COLO668 (cell line): Measurements from ENCODE around the gene LRP1-AS.

Source experiments
- DNase-seq: peaks from one replicate; lab custom pipeline; 2025; ENCODE audit not compliant: unreplicated experiment; lab: John Stamatoyannopoulos, UW

The LRP1-AS gene

DNA sequence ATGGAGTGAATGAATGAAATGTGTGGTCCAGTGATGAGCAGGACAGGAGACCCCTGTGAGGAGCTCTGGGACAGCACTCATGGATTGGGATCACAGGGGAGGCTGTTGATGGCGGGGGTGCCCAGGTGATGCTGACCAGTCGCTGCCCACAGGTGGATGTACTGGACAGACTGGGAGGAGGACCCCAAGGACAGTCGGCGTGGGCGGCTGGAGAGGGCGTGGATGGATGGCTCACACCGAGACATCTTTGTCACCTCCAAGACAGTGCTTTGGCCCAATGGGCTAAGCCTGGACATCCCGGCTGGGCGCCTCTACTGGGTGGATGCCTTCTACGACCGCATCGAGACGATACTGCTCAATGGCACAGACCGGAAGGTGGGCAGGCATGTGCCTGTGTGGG, 13.3 kb upstream of the LRP1-AS start:
- no peak for DNase-seq

DNA sequence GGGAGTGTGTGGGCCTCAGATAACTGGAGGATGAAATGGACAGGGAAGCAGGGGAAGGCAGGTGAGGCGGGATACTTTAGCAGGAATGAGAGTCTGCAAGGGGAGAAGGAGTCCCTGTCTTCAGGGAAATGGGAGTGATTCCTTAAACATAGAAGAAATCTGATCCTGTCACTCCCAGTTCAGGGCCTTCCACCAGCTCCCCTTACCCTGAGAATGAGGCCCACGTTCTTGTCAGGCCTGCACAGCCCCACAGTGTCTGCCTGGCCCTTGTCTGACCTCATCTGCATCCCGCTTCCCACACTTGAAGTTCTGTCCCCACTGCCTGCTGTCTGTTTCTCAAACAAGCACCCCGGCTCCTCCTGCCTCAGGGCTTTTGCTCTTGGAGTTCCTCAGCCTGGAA, 12.6 kb upstream of the LRP1-AS start:
- DNase-seq: no peak

DNA sequence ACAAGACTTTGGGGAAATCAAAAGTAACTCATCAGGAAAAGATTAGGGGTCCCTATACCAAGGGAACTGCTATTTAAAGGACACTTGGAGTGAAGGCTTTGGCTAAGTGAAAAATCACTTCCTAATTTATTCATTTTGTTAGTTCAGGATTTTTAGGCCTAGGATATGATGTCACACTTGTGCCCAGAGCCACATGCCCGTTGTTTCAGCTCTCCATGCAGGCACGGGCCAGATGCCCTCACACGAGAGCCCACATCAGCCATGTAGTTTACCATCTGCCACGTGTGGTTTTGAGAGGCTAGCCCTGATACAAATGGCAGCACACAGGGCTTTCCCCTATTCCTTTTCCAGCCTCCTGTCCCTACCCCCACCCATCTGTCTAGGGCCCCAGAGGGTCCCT, 11.9 kb upstream of the LRP1-AS start:
- no peak for DNase-seq

DNA sequence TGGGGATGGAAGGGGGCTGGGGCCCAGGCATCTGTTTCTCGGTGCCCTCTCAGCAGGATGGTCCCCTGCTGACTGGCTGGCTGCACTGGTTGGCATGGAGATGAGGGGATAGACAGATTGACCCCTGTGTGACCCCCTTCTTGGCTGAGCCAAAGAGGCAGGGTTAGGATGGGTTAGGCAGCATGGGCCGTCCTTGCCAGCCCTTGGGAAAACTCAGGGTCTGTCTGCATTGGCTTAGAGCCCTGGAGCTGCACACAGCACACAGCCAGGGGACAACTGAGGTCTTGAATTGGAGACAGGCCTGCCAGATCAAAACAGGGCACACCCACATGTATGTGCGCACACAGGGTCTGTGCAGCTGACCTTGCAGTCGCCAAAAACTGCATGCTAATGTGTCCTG, 11.2 kb upstream of the LRP1-AS start:
- DNase-seq: no peak

DNA sequence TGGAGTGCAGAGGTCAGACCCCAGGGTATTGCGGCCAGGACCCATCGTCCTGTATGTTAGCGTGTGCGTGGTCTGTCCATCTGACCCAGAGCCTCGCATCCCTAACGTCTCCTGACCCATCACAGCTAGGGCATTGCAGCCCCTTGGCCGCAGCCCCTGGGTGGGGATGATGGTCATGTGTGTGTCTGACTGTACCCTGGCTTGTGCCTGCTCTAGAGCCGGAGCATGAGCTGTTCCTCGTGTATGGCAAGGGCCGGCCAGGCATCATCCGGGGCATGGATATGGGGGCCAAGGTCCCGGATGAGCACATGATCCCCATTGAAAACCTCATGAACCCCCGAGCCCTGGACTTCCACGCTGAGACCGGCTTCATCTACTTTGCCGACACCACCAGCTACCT, 10.8 kb upstream of the LRP1-AS start:
- no peak for DNase-seq

DNA sequence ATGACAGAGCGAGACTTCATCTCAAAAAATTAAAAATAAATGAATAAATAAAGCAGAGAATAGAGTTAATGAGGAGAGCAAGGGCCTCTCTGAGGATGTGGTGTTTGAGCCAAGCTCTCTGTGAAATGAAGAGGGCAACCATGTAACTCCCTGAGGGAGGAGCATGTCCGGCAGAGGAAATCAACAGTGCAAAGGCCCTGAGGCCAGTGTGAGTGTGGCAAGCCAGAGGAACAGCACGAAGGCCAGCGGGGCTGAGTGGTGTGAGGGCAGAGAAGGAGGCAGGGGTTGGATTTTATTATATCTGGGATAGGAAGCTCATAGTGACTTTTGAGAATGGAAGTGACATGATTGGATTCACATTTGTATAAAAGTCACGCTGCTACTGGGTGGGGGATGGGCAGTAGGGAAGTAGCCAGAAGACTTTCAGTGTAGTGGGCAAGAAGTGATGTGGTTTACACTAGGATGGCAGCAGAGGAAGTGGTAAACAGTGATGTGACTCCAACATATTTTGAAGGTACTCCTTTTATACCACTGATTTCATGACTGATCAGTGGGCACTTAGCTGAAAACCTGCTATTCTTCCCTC, 10.3 kb upstream of the LRP1-AS start:
- DNase-seq: no peak

DNA sequence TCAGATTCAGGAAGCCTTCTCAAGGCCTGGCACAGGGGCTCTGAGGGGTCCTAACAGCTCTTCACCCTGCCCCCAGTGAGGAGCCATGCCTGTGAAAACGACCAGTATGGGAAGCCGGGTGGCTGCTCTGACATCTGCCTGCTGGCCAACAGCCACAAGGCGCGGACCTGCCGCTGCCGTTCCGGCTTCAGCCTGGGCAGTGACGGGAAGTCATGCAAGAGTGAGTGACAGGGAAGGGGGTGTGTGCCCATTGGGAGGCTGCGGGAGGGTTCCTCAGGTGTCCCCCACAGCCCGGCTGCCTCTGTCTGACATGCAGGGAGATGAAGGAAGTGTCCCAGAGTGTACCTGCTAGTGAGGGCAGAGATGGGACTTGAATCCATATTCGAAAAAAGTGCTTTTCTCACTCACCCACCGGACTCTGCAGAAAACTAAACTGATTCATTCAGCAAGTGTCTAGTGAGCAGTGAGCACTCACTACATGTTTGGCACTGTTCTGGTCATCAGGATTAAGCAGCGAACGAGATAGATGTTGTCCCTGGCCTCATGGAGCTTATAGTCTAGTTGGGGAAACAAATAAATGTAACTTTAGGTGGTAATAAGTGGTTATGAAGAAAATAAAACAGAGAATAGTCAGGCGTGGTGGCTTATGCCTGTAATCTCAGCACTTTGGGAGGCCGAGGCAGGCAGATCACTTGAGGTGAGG, 9.4 kb upstream of the LRP1-AS start:
- DNase-seq: peak; percentile 11

DNA sequence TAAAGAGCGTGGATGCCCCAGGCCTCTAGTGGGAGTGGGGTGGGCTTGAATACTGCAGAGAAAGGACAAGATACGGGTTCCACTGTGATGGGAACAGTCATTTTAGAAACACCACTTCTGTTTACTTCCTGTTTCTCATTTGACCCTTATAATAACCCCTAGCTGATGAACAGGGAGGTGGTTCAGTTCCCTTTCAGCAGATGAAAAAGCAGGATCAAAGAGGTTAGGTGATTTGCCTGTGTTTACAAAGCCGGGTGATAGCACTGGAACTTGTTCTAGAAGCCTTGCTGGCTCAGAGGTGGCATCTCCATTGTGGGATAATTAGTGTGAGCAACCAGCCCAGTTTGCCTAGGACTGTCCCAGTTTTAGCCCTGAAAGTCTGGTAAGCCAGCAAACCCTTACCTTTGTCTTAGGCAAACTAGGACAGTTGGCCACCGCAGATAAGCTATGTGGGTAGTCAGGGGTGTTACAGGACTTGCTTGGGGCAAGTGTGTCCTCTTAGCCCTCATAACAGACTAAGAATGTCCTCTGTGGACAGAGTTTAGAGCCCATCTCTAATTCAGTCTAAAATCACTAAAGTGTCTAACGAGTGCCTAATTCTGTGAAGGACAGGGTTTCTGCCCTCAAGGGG, 7.5 kb upstream of the LRP1-AS start:
- DNase-seq: no peak

DNA sequence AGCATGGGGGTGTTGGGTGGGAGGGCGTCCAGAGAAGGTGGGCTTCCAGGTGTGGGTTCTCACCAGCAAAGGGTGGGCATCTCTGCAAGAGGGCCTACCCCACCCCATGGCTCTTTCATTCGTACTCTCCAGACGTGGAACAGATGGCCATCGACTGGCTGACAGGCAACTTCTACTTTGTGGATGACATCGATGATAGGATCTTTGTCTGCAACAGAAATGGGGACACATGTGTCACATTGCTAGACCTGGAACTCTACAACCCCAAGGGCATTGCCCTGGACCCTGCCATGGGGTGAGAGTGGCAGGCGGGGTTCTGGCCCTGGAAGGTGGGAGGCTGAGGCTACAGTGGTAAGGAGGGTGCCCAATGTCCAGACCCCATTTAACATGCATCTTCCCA, 6.7 kb upstream of the LRP1-AS start:
- no peak for DNase-seq

DNA sequence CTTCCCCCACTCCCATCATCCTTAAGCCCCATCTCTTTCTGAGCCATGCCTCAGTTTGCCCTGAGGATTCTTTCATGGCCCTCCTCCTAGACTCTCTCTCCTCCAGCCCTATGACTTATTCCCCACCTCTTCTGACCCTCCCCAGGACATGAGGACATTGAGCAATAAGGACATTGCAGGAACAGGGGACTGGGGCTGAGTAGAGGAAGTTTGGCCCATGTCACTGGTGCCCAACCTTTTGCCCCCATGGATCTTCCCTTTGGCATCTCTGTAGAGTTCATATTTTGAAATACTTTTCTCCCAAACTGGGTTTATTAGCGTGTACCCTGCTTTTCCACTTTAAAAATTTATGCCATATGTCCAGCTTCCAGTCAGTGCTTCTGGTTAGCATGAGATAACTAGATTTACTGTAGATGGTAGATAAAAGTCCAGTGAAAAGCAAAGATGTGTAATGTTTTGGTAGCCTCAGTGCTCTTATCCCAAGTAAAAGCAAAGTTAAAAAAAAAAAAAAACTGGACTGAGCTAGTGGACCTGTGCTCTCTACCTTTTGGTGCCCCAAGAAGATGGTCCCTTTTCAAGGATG, 6.1 kb upstream of the LRP1-AS start:
- no peak for DNase-seq

DNA sequence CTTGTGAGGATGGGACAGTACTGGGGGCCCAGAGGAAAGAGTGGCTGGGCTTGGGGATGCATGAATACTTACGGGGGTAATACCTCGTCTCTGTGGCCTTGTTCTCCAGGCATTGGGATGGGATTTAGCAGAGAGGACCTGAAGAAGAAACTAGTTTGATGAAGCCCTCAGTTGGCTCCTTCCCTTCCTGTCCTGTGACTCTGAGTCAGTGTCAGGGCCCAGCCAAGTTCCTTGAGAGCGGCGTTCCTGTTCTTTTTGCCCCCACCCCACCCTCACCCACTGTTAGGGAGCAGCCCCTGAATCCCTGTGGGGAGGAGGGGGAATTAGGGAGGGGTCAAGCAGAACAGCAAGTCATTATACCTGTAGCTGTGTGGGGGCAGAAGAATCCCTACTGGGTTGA, 5.2 kb upstream of the LRP1-AS start:
- DNase-seq: no peak

DNA sequence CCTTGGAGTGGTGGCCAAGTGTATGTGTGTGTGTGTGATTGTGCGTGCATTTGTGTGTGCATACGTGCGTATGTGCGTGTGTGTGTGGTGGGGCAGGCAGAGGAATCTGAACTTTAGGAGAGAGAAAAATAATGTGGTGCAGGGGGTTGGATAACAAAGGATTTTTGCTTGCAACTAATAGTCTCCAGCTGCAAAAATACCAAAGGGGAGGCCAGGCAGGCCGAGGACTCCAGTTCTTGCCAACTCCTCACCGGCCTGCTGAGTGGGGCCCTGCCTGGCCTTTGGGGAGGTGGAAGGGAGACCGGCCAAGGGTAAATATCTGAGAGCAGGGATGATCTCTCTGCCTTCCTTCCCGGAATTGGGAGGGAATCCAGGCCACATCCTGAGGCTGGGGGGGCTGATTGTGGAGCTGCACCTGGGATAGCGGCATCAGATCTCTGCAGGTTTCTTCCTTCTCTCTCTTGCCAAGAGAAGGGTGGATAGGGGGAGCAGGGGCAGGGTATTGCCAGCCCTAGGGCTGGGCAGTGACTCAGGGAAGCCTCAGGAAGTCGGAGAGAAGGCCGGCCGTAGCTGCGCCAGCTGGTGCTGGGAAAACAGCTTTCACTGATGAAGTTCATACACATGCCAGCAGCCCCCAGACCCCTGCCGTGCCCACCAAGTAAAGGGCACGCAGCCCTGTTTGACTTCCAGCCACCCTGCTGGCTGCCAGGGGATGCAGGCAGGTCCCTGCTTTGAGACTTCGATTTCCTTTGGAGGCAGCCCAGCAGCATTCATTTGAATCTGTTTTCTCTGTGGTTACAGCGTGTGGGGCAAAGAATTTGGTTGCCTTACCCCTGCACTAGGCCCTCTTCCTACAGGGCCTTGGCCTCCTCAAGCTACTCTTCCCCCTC, 4.6 kb upstream of the LRP1-AS start:
- no peak for DNase-seq

DNA sequence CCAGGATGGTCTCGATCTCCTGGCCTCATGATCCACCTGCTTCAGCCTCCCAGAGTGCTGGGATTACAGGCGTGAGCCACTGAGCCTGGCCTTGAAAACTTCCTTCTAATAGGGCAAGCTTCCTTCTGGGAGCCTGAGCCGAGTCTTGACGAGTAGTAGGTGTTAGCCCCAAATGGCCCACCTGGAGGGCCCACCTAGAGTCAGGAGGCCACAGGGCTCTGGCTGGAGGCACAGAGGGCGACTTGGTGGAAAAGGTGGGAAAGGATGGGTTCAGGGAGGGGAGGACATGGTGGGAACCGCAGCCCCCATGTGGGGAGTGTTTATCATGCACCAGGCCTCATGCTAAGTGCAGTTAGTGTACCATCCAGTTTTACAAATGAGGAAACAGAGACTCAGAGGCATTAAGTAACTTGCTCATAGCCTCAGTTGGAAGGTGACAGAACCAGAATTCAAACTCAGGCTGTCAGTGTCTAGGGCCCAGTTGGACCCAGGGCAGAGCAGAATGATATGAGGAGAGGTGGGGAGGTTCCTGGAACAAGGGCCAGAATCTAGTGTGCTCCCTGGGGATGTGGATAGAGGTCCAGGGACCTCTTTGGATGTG, 3.1 kb upstream of the LRP1-AS start:
- DNase-seq: no peak

DNA sequence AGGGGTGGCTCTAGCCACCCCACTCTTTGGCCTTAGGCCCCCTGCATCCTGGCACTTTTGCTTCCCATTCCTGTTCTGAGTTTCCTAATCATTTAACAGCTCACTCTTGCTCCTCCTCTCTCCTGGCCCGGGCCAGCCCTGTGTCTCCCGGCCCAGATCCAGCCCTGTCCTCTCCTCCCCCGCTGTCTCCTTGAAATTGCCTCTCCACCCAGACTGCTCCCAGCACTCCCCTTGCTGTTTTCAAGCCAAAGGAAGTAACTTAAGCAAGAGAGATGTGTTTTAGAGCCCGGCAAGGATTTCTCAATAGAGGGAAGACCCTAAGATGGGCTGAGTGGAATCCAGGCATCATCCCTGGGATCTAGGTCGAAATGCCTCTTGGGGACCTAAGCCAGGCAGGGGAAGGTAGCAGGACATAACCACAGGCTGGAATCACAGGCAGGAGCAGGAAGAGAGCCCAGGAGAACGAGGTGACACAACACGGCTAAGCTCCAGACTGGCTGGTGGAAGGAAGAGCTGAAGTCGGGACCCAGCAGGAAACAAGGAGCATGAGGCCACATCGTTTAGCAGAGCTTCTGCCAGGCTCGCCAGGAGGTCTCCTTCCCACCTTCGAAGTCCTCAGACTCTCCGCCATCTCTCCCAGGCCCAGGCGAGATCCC, 2.0 kb upstream of the LRP1-AS start:
- no peak for DNase-seq

DNA sequence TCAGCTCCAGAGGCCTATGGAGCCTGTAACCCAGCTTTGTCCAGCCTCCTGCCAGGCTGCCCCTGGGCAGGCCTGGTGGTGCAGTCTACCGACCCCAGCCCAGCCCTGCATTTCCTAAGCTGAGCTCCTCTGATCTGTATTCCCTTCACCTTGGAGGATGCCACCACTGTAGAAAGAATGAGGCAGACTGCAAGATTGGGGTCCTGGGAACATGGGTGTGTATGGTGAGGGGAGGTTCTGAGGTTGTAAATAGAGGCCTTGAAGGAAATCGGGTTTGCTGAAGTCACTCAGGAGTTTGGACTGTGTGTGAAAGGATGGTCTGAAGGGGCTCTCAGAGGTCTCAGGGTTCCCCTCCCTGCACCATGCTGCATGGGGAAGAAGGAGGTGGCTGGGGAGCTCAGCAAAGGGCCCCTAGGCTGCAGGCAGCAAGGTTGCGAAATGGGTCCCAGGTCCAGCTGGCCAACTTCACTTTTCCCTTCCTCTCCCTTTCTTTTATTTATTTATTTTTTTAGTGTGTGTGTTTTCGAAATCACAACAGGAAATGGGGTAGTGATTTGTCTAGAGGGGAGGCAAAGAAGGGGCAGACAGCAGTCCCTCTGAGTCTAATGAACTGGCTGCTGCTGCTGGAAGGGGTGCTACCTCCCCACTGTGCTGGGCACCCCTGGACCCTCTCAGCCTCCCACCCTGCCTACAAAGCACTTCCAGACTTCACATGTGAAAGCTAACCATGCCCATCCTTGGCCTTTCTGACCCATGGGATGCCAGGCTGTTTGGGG, 1.2 kb upstream of the LRP1-AS start:
- no peak for DNase-seq

DNA sequence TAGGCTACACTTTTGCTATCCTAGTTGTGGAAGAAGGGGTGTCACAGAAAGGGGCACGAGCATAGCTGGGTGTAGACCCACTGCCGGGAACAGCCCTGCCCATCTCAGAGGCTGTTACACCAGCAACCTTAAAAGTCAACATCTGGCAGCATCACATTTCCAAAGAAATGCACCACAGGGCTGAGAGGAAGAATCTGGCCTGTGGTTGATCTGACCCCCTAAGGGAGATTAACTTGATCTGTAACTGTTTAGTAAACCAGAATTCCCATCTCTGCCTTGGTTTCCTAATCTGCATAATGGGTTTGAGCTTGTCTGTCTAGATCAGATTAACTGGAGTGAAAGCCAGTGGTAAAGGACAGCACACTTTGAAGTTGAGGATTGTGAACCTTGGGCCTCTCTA, 1.3 kb downstream of the LRP1-AS start:
- no peak for DNase-seq

DNA sequence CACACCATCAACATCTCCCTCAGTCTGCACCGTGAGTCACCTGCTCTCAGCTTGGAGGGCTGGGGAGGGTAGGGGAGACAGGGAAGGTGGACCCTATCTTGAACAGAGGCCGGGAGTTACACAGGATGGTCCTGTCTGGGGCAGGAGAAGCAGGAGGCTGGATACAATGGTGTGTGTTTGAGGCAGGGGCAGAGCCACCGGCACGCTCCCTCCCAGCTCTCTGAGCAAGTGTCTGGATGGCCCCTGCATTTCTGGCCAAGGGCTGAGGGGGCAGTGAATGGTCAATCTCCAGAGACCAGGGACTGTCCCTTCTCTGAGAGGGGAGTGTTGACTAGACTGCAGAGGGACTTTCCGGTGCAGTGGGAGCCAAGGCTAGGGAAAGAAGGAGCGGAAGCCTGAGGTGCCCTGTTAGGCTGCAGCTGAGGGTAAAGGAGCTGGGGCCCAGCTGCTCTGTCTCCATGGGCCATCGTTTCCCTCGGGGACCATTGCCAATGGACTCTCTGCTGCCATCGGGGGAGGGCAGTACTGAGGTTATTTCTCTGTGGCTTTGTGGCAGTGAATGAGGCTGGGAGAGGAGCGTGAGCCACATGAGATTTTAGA, 1.9 kb downstream of the LRP1-AS start:
- no peak for DNase-seq

DNA sequence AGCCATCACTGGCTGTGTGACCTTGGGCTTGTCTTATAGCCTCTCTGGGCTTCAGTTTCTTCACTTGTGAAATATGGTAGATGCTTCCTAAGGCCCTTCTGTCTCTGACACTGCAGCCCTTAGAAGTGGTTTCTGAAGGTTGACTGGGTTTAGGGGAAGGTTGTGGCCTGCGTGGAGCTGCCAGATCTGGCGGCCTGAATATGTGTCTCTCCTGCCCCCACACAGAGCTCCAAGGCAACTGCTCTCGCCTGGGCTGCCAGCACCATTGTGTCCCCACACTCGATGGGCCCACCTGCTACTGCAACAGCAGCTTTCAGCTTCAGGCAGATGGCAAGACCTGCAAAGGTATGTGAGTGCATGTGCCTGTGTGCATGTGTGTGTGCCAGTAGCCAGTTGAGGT, 4.0 kb downstream of the LRP1-AS start:
- DNase-seq: no peak

DNA sequence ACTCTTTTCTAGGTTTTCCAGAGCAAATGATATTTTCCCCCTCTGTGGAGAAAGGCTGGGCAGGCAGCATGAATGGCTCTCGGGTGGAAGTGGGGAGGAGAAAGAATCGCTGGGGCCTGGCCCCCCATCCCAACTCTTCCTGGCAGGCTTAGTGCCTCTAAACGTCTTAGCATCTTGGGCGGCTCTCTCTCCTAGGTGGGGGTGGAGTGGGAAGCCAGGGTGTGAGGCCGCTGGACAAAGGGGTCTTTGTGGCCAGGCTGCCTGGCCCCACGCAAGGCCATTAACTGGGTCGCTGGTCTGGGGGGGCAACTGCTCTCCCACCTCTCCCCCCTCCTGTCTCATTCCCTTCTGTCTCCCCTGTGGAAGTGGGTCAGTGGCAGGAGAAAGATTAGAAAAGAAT, 4.7 kb downstream of the LRP1-AS start:
- no peak for DNase-seq
